Fibroblast of lung (primary cell): ENCODE results near the gene OLA1.

Source experiments
- EZH2 ChIP-seq: IDR thresholded peaks from 2 replicates; pipeline ENCODE4 v1.5.1; 2012; ENCODE audit warnings: low read length, control low read depth, mild to moderate bottlenecking; ENCODE audit errors: missing control alignments
- TF ChIP-seq, protein P1 (sequence below), 2 donors: IDR thresholded peaks in 1 of 2; conservative IDR thresholded peaks in 1 of 2; 1 replicate in 1 of 2; 2 replicates in 1 of 2; pipeline ENCODE4 v1.5.1; 2011 to 2012; ENCODE audit warnings: low read length in 2 of 2, control low read depth in 1 of 2, inconsistent platforms in 1 of 2, low read depth in 1 of 2, mild to moderate bottlenecking in 1 of 2

DNA sequence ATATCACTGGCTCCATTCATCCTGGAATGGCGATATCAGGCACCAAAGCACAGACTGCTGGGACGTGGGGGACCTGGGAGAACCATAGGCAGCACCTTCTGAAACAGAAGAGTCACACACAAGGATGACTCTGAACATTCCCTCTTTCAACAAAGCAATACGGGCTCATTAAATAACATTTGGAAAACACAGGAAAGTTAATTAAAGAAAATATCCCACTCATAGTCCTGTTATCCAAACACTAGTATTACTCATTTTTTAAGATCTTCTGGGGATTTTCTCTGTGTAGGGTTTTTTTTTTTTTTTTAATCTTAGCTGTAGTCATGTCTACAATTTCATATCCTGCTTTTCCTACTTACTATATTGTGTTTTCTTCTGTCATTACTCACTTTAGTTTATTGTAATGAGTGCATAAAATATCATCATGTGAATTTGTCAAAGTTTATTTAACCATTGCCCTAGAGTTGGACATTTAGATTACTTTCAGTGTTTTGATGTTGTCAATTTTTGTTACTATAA lies 213.2 kb downstream of the OLA1 start:
- TF ChIP-seq, protein P1, sequence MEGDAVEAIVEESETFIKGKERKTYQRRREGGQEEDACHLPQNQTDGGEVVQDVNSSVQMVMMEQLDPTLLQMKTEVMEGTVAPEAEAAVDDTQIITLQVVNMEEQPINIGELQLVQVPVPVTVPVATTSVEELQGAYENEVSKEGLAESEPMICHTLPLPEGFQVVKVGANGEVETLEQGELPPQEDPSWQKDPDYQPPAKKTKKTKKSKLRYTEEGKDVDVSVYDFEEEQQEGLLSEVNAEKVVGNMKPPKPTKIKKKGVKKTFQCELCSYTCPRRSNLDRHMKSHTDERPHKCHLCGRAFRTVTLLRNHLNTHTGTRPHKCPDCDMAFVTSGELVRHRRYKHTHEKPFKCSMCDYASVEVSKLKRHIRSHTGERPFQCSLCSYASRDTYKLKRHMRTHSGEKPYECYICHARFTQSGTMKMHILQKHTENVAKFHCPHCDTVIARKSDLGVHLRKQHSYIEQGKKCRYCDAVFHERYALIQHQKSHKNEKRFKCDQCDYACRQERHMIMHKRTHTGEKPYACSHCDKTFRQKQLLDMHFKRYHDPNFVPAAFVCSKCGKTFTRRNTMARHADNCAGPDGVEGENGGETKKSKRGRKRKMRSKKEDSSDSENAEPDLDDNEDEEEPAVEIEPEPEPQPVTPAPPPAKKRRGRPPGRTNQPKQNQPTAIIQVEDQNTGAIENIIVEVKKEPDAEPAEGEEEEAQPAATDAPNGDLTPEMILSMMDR (conservative IDR thresholded peaks at IDR 0.05 in 1 of 2, IDR thresholded peaks at IDR 0.05 in 1 of 2; ENCODE audit: low read depth in 1 of 2, low read length in 2 of 2) = no peak
- TF ChIP-seq EZH2 = no peak
